ENCODE measurements around the gene TSHZ1.

The TSHZ1 gene

GRCh38 chr18:75287700-75288099 lies 77.1 kb downstream of the TSHZ1 start:
- DNase-seq (ENCODE audit: low spot score), result no peak
- TF ChIP-seq CTCF (IDR thresholded peaks at IDR 0.05; ENCODE audit: borderline replicate concordance, control extremely low read depth, extremely low read depth, insufficient read depth, missing control alignments), result no peak
- in situ Hi-C loops (cut with MboI; ENCODE audit: low sequenced_read_pairs, unreplicated experiment), result no loop called here

GRCh38 chr18:75289761-75290160 lies 79.2 kb downstream of the TSHZ1 start:
- in situ Hi-C loops (cut with MboI; ENCODE audit: low sequenced_read_pairs, unreplicated experiment), result no loop called here
- TF ChIP-seq CTCF (IDR thresholded peaks at IDR 0.05; ENCODE audit: borderline replicate concordance, control extremely low read depth, extremely low read depth, insufficient read depth, missing control alignments), result no peak
- DNase-seq (ENCODE audit: low spot score), result no peak

- in situ Hi-C loops (cut with MboI; ENCODE audit: low sequenced_read_pairs, unreplicated experiment), result no loop called here
- no peak for DNase-seq (ENCODE audit: low spot score)
- TF ChIP-seq CTCF (IDR thresholded peaks at IDR 0.05; ENCODE audit: borderline replicate concordance, control extremely low read depth, extremely low read depth, insufficient read depth, missing control alignments), result no peak
These were observed 80.3 kb downstream of the TSHZ1 start for GRCh38 chr18:75290737-75291358.

- in situ Hi-C loops (cut with MboI; ENCODE audit: low sequenced_read_pairs, unreplicated experiment), result no loop called here
- no peak for DNase-seq (ENCODE audit: low spot score)
- TF ChIP-seq CTCF (IDR thresholded peaks at IDR 0.05; ENCODE audit: borderline replicate concordance, control extremely low read depth, extremely low read depth, insufficient read depth, missing control alignments), result no peak
These were observed 80.9 kb downstream of the TSHZ1 start for GRCh38 chr18:75291460-75291859.

GRCh38 chr18:75293591-75293990 lies 83.0 kb downstream of the TSHZ1 start:
- TF ChIP-seq CTCF (IDR thresholded peaks at IDR 0.05; ENCODE audit: borderline replicate concordance, control extremely low read depth, extremely low read depth, insufficient read depth, missing control alignments), result no peak
- DNase-seq (ENCODE audit: low spot score), result no peak
- in situ Hi-C loops (cut with MboI; ENCODE audit: low sequenced_read_pairs, unreplicated experiment), result no loop called here

GRCh38 chr18:75297731-75298130 lies 87.1 kb downstream of the TSHZ1 start:
- no peak for TF ChIP-seq CTCF (IDR thresholded peaks at IDR 0.05; ENCODE audit: borderline replicate concordance, control extremely low read depth, extremely low read depth, insufficient read depth, missing control alignments)

More at GRCh38 chr18:75297731-75298130, 87.1 kb downstream of the TSHZ1 start:
- in situ Hi-C loops (cut with MboI; ENCODE audit: low sequenced_read_pairs, unreplicated experiment), result no loop called here
- no peak for DNase-seq (ENCODE audit: low spot score)

All from GM13976 (cell line).